Loucy (cell line): ENCODE data around the gene TMEM87B.
"Not testable (repeated sequence)": the region's sequence is repeated elsewhere in the genome, so short reads cannot be mapped to it uniquely, and the experiment has no call there.

Experiments
- H2AFZ ChIP-seq: fragments of 200-600 bp; sonication (generic); 2 replicates; pipeline ENCODE4 v1.6.0; 2016; ENCODE audit warnings: antibody characterized with exemption, mild to moderate bottlenecking, low read length, moderate library complexity
- H3F3A ChIP-seq: fragments of 200-600 bp; 2 replicates; pipeline ENCODE4 v1.6.0; 2016; ENCODE audit warnings: antibody characterized with exemption, low read depth, mild to moderate bottlenecking
- H3K27me3 ChIP-seq: fragments of 200-600 bp; sonication (generic); 2 replicates; pipeline ENCODE4 v1.6.1; 2014; ENCODE audit warnings: low read length, mild to moderate bottlenecking; ENCODE audit not compliant: insufficient read depth, poor library complexity, severe bottlenecking
- H3K36me3 ChIP-seq: fragments of 200-600 bp; sonication (generic); 2 replicates; pipeline ENCODE4 v1.6.1; 2016; ENCODE audit warnings: low read length; ENCODE audit not compliant: insufficient read depth
- H3K4me1 ChIP-seq: fragments of 200-600 bp; sonication (generic); 2 replicates; pipeline ENCODE4 v1.5.1; 2014; ENCODE audit warnings: low read length, mild to moderate bottlenecking; ENCODE audit not compliant: insufficient read depth, poor library complexity, severe bottlenecking
- H3K4me2 ChIP-seq: fragments of 200-600 bp; sonication (generic); 2 replicates; pipeline ENCODE4 v1.6.0; 2014; ENCODE audit warnings: antibody characterized with exemption, low read length, low read depth, mild to moderate bottlenecking; ENCODE audit not compliant: poor library complexity, severe bottlenecking
- H3K4me3 ChIP-seq: fragments of 200-600 bp; sonication (generic); 2 replicates; pipeline ENCODE4 v1.5.1; 2014; ENCODE audit warnings: low read length, mild to moderate bottlenecking, mixed read lengths; ENCODE audit not compliant: poor library complexity, severe bottlenecking
- H3K79me2 ChIP-seq: fragments of 200-600 bp; sonication (generic); 2 replicates; pipeline ENCODE4 v1.6.1; 2014; ENCODE audit warnings: low read length; ENCODE audit not compliant: insufficient read depth
- H3K9ac ChIP-seq: fragments of 200-600 bp; sonication (generic); 2 replicates; pipeline ENCODE4 v1.6.0; 2014; ENCODE audit warnings: mild to moderate bottlenecking, low read depth, low read length, moderate library complexity; ENCODE audit not compliant: poor library complexity, severe bottlenecking
- H3K9me2 ChIP-seq: fragments of 200-600 bp; sonication (generic); replicated peaks from 2 replicates; pipeline ENCODE4 v1.6.1; 2016; ENCODE audit warnings: low read depth, low read length, mixed read lengths
- H3K9me3 ChIP-seq: fragments of 200-600 bp; sonication (generic); 2 replicates; pipeline ENCODE4 v1.6.1; 2014; ENCODE audit warnings: mild to moderate bottlenecking, antibody characterized with exemption, low read length, low read depth; ENCODE audit not compliant: insufficient read depth
- H4K20me1 ChIP-seq: fragments of 200-600 bp; sonication (generic); 2 replicates; pipeline ENCODE4 v1.6.0; 2014; ENCODE audit warnings: antibody characterized with exemption, low read length, mild to moderate bottlenecking; ENCODE audit not compliant: insufficient read depth, poor library complexity, severe bottlenecking
- EZH2phosphoT487 ChIP-seq: fragments of 200-600 bp; IDR thresholded peaks from 2 replicates; pipeline ENCODE4 v1.6.1; 2018; ENCODE audit warnings: antibody characterized with exemption, mild to moderate bottlenecking, moderate library complexity, borderline replicate concordance
- TF ChIP-seq, protein P1 (sequence below): fragments of 200-600 bp; sonication (generic); conservative IDR thresholded peaks from 2 replicates; pipeline ENCODE4 v1.5.1; 2014; ENCODE audit warnings: mild to moderate bottlenecking, antibody characterized with exemption, low read length

The TMEM87B gene

GRCh38 chr2:112109278-112109677 is 54.2 kb downstream of the TMEM87B start:
- Histone ChIP-seq H3K27me3 (no peaks in the 10 kb centered on the region), H4K20me1 (no peaks in the 10 kb centered on the region), H3K4me3 (no peak overlapping the region), H3K9ac (no peak overlapping the region), H3K4me2 (no peak overlapping the region), H2AFZ (no peak overlapping the region), H3K4me1 (no peaks in the 10 kb centered on the region), H3K9me2 (no peaks in the 10 kb centered on the region), H3K9me3 (peaks cover 3% of the 10 kb centered on the region; the same call in 1 of the 2 replicates), H3K36me3 (peaks cover 43% of the 10 kb centered on the region), H3K79me2 (no peaks in the 10 kb centered on the region), H3F3A (no peaks in the 10 kb centered on the region)
- TF ChIP-seq EZH2phosphoT487, result no peak
- TF ChIP-seq, protein P1, sequence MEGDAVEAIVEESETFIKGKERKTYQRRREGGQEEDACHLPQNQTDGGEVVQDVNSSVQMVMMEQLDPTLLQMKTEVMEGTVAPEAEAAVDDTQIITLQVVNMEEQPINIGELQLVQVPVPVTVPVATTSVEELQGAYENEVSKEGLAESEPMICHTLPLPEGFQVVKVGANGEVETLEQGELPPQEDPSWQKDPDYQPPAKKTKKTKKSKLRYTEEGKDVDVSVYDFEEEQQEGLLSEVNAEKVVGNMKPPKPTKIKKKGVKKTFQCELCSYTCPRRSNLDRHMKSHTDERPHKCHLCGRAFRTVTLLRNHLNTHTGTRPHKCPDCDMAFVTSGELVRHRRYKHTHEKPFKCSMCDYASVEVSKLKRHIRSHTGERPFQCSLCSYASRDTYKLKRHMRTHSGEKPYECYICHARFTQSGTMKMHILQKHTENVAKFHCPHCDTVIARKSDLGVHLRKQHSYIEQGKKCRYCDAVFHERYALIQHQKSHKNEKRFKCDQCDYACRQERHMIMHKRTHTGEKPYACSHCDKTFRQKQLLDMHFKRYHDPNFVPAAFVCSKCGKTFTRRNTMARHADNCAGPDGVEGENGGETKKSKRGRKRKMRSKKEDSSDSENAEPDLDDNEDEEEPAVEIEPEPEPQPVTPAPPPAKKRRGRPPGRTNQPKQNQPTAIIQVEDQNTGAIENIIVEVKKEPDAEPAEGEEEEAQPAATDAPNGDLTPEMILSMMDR, result no peak

DNA sequence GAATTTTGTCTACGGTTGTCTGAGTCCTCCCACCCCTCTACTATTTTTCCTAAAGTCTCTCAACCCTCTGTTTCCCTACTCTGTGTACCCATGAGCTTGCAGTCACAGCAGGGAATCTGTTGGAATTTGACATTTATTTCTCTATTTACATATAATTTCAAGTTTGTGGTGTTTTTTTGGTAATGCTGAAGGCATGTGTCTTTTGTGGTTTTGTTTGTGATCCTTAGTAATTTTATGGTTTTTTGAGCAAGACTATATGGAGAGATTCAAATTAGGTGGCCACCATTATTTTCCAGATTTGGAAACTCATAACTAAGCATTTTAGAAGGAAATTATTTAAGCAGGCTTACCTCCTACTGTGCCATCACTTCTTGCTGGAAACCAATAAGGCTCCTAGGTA is 55.9 kb downstream of the TMEM87B start:
- Histone ChIP-seq H3K9me2 (no peaks in the 10 kb centered on the region), H2AFZ (no peak overlapping the region), H3K27me3 (no peaks in the 10 kb centered on the region), H3K9ac (no peak overlapping the region), H3K4me1 (no peaks in the 10 kb centered on the region), H3K4me2 (no peak overlapping the region), H3K9me3 (peaks cover 3% of the 10 kb centered on the region; the same call in 1 of the 2 replicates), H3K79me2 (no peaks in the 10 kb centered on the region), H4K20me1 (no peaks in the 10 kb centered on the region), H3F3A (no peaks in the 10 kb centered on the region), H3K36me3 (peaks cover 40% of the 10 kb centered on the region), H3K4me3 (no peak overlapping the region)
- TF ChIP-seq EZH2phosphoT487, result no peak
- TF ChIP-seq, protein P1, result no peak

DNA sequence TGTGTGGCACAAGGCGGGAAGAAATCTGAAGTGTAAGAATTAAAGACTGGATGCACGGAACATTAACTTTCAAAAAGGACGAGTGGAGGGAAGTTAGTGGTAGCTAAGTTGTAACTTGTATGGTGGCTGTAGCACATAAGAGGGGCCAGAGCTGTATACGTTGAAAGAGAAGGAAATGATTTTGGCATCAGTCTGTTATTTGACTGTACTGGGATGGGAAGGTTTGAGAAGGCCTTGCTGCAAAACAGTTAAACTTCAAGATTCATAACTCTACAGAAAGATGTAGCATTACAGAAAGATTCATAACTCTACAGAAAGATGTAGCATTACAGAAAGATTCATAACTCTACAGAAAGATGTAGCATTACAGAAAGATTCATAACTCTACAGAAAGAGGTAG is 58.3 kb downstream of the TMEM87B start:
- H3K4me3 ChIP-seq, H4K20me1 ChIP-seq, H3K9me3 ChIP-seq, H3K4me1 ChIP-seq, H3K9ac ChIP-seq, H3K27me3 ChIP-seq, H3F3A ChIP-seq, H3K4me2 ChIP-seq, H3K9me2 ChIP-seq, H3K79me2 ChIP-seq, H2AFZ ChIP-seq: not testable (repeated sequence)
- H3K36me3 ChIP-seq, result peaks cover 58% of the 10 kb centered on the region

- no peaks in the 10 kb centered on the region for H3K9me3 ChIP-seq
- TF ChIP-seq, protein P1, result 0 out of 2 replicates have a peak, but pooled peaks have one; percentile 14
- no peak for TF ChIP-seq EZH2phosphoT487
- no peak overlapping the region for H3K9ac ChIP-seq
Observed at GRCh38 chr2:112118148-112118547, 63.1 kb downstream of the TMEM87B start.

More at GRCh38 chr2:112118148-112118547, 63.1 kb downstream of the TMEM87B start:
- H3K4me1 ChIP-seq, result no peaks in the 10 kb centered on the region
- no peaks in the 10 kb centered on the region for H3K79me2 ChIP-seq
- no peaks in the 10 kb centered on the region for H3K27me3 ChIP-seq
- H3K36me3 ChIP-seq, result peaks cover 25% of the 10 kb centered on the region; the same call in 1 of the 2 replicates
- no peak overlapping the region for H3K4me2 ChIP-seq
- H3F3A ChIP-seq, result no peaks in the 10 kb centered on the region
- H3K4me3 ChIP-seq, result no peak overlapping the region
- H3K9me2 ChIP-seq, result no peaks in the 10 kb centered on the region
- H4K20me1 ChIP-seq, result no peaks in the 10 kb centered on the region
- H2AFZ ChIP-seq, result no peak overlapping the region
